HG03108 (cell line): ENCODE data around the gene SLC4A11.
"Not testable (repeated sequence)": the region's sequence is repeated elsewhere in the genome, so short reads cannot be mapped to it uniquely, and the experiment has no call there.

ENCODE experiments used
- ATAC-seq: cut with Tn5 transposase; IDR thresholded peaks from one replicate; pipeline ENCODE4 v1.9.1; 2021; ENCODE audit warnings: moderate library complexity; ENCODE audit not compliant: unreplicated experiment

The SLC4A11 gene

GRCh38 chr20:3203315-3204123 is 35.5 kb downstream of the SLC4A11 start:
- peak; percentile 2 for ATAC-seq

- ATAC-seq = no peak
These were observed 36.0 kb downstream of the SLC4A11 start for GRCh38 chr20:3202965-3203314.

- no peak for ATAC-seq
These were observed 38.8 kb downstream of the SLC4A11 start for GRCh38 chr20:3199976-3200755.

- no peak for ATAC-seq
These were observed 39.8 kb downstream of the SLC4A11 start for GRCh38 chr20:3199206-3199605.

GRCh38 chr20:3195590-3196237 is 43.3 kb downstream of the SLC4A11 start:
- no peak for ATAC-seq

- no peak for ATAC-seq
These were observed 44.2 kb downstream of the SLC4A11 start for GRCh38 chr20:3194617-3195280.

- no peak for ATAC-seq
These were observed 45.0 kb downstream of the SLC4A11 start for GRCh38 chr20:3193806-3194616.

- no peak for ATAC-seq
These were observed 46.6 kb downstream of the SLC4A11 start for GRCh38 chr20:3192226-3193015.

GRCh38 chr20:3190681-3191111 is 48.3 kb downstream of the SLC4A11 start:
- ATAC-seq = no peak

- no peak for ATAC-seq
These were observed 49.3 kb downstream of the SLC4A11 start for GRCh38 chr20:3189561-3190131.

GRCh38 chr20:3188823-3189413 is 50.1 kb downstream of the SLC4A11 start:
- ATAC-seq = no peak

GRCh38 chr20:3187861-3188260 is 51.1 kb downstream of the SLC4A11 start:
- not testable (repeated sequence) for ATAC-seq

- no peak for ATAC-seq
These were observed 54.9 kb downstream of the SLC4A11 start for GRCh38 chr20:3183896-3184612.

GRCh38 chr20:3182429-3182828 is 56.6 kb downstream of the SLC4A11 start:
- ATAC-seq = not testable (repeated sequence)

- ATAC-seq = no peak
These were observed 57.7 kb downstream of the SLC4A11 start for GRCh38 chr20:3181270-3181669.

GRCh38 chr20:3180319-3180718 is 58.7 kb downstream of the SLC4A11 start:
- ATAC-seq = no peak

- ATAC-seq = no peak
These were observed 61.1 kb downstream of the SLC4A11 start for GRCh38 chr20:3177746-3178485.
